ENCODE data around the gene MLIP.
"Not testable (repeated sequence)": the region's sequence is repeated elsewhere in the genome, so short reads cannot be mapped to it uniquely, and the experiment has no call there.

Gene MLIP

GRCh38 chr6:54216336-54216735 is 105.1 kb downstream of the MLIP start:
- in situ Hi-C loops (cut with MboI; ENCODE audit: low sequenced_read_pairs), result no loop called here

- in situ Hi-C loops (cut with MboI; ENCODE audit: low sequenced_read_pairs), result no loop called here
These were observed 105.8 kb downstream of the MLIP start for GRCh38 chr6:54217018-54217417.

- in situ Hi-C loops (cut with MboI; ENCODE audit: low sequenced_read_pairs), result no loop called here
These were observed 111.0 kb downstream of the MLIP start for GRCh38 chr6:54222217-54222616.

- in situ Hi-C loops (cut with MboI; ENCODE audit: low sequenced_read_pairs), result no loop called here
These were observed 121.5 kb downstream of the MLIP start for GRCh38 chr6:54232703-54233102.

- in situ Hi-C loops (cut with MboI; ENCODE audit: low sequenced_read_pairs), result no loop called here
These were observed 123.3 kb downstream of the MLIP start for GRCh38 chr6:54234539-54234938.

GRCh38 chr6:54236984-54237383 is 125.7 kb downstream of the MLIP start:
- in situ Hi-C loops (cut with MboI; ENCODE audit: low sequenced_read_pairs), result no loop called here

GRCh38 chr6:54238396-54238795 is 127.2 kb downstream of the MLIP start:
- in situ Hi-C loops (cut with MboI; ENCODE audit: low sequenced_read_pairs), result no loop called here

GRCh38 chr6:54243699-54244098 is 132.5 kb downstream of the MLIP start:
- in situ Hi-C loops (cut with MboI; ENCODE audit: low sequenced_read_pairs), result no loop called here

- in situ Hi-C loops (cut with MboI; ENCODE audit: low sequenced_read_pairs), result no loop called here
These were observed 133.2 kb downstream of the MLIP start for GRCh38 chr6:54244430-54244829.

GRCh38 chr6:54245265-54245664 is 134.0 kb downstream of the MLIP start:
- in situ Hi-C loops (cut with MboI; ENCODE audit: low sequenced_read_pairs), result no loop called here

- in situ Hi-C loops (cut with MboI; ENCODE audit: low sequenced_read_pairs), result no loop called here
These were observed 137.1 kb downstream of the MLIP start for GRCh38 chr6:54248319-54248718.

GRCh38 chr6:54248994-54249393 is 137.8 kb downstream of the MLIP start:
- in situ Hi-C loops (cut with MboI; ENCODE audit: low sequenced_read_pairs), result no loop called here

GRCh38 chr6:54249812-54250211 is 138.6 kb downstream of the MLIP start:
- in situ Hi-C loops (cut with MboI; ENCODE audit: low sequenced_read_pairs), result not testable (repeated sequence)

GRCh38 chr6:54252496-54252895 is 141.3 kb downstream of the MLIP start:
- in situ Hi-C loops (cut with MboI; ENCODE audit: low sequenced_read_pairs), result no loop called here

GRCh38 chr6:54252916-54253315 is 141.7 kb downstream of the MLIP start:
- in situ Hi-C loops (cut with MboI; ENCODE audit: low sequenced_read_pairs), result no loop called here

- in situ Hi-C loops (cut with MboI; ENCODE audit: low sequenced_read_pairs), result no loop called here
These were observed 143.6 kb downstream of the MLIP start for GRCh38 chr6:54254886-54255285.

- in situ Hi-C loops (cut with MboI; ENCODE audit: low sequenced_read_pairs), result no loop called here
These were observed 144.6 kb downstream of the MLIP start for GRCh38 chr6:54255886-54256285.

GRCh38 chr6:54260025-54260424 is 148.8 kb downstream of the MLIP start:
- in situ Hi-C loops (cut with MboI; ENCODE audit: low sequenced_read_pairs), result no loop called here

GRCh38 chr6:54262499-54262898 is 151.3 kb downstream of the MLIP start:
- in situ Hi-C loops (cut with MboI; ENCODE audit: low sequenced_read_pairs), result no loop called here

- in situ Hi-C loops (cut with MboI; ENCODE audit: low sequenced_read_pairs), result no loop called here
These were observed 151.7 kb downstream of the MLIP start for GRCh38 chr6:54262971-54263370.

- in situ Hi-C loops (cut with MboI; ENCODE audit: low sequenced_read_pairs), result no loop called here
These were observed 153.5 kb downstream of the MLIP start for GRCh38 chr6:54264581-54265272.

- in situ Hi-C loops (cut with MboI; ENCODE audit: low sequenced_read_pairs), result no loop called here
These were observed 155.2 kb downstream of the MLIP start for GRCh38 chr6:54266400-54266923.

- in situ Hi-C loops (cut with MboI; ENCODE audit: low sequenced_read_pairs), result no loop called here
These were observed 156.6 kb downstream of the MLIP start for GRCh38 chr6:54267798-54268197.

Data from HL-60/S4 treated with phorbol 12-myristate 13-acetate at 8.2 ng/mL for 4 days and 3 days (cell line).